RWPE1 (cell line): ENCODE results near the gene KCNK13.

Experiments
- CTCF ChIA-PET: fragments of 350-600 bp; sonication (Branson Sonifier 250); formaldehyde crosslinking; extraction: SDS; loops from one replicate; lab custom pipeline; 2021; lab: Yijun Ruan, JAX
- POLR2A ChIA-PET: fragments of 400-600 bp; formaldehyde crosslinking; extraction: SDS; loops from one replicate; lab custom pipeline; 2020; ENCODE audit warnings: antibody characterized with exemption; ENCODE audit not compliant: low non-redundant PET; lab: Yijun Ruan, JAX
- DNase-seq: peaks from one replicate; pipeline ENCODE4 v3.0.0; 2012; ENCODE audit warnings: low spot score
- H3K27ac ChIP-seq: fragments of 450-650 bp; 2 replicates; pipeline ENCODE4 v1.5.1; 2017
- CTCF ChIP-seq: fragments of 450-650 bp; conservative IDR thresholded peaks from 2 replicates; pipeline ENCODE4 v1.5.1; 2017; ENCODE audit warnings: low read depth, mild to moderate bottlenecking

Gene KCNK13

GRCh38 chr14:90137807-90138206, 76.0 kb downstream of the KCNK13 start:
- ChIA-PET CTCF (no interaction called here), POLR2A (no interaction called here)
- no peak overlapping the region for H3K27ac ChIP-seq
- no peak for DNase-seq
- no peak for TF ChIP-seq CTCF

- ChIA-PET POLR2A (no interaction called here), CTCF (no interaction called here)
- no peak for TF ChIP-seq CTCF
- no peak for DNase-seq
- H3K27ac ChIP-seq: no peak overlapping the region
These were observed 77.4 kb downstream of the KCNK13 start for GRCh38 chr14:90139199-90139598.

- CTCF ChIA-PET: no interaction called here
- peak; percentile 6 for DNase-seq
- no peak for TF ChIP-seq CTCF
- H3K27ac ChIP-seq: no peak overlapping the region
- POLR2A ChIA-PET: no interaction called here
These were observed 78.6 kb downstream of the KCNK13 start for GRCh38 chr14:90140298-90140955.

GRCh38 chr14:90140956-90141316, 79.1 kb downstream of the KCNK13 start:
- ChIA-PET CTCF (no interaction called here), POLR2A (no interaction called here)
- no peak for DNase-seq
- H3K27ac ChIP-seq: no peak overlapping the region
- TF ChIP-seq CTCF: no peak

- no peak for TF ChIP-seq CTCF
- no peak for DNase-seq
- ChIA-PET CTCF (no interaction called here), POLR2A (no interaction called here)
- no peak overlapping the region for H3K27ac ChIP-seq
These were observed 91.6 kb downstream of the KCNK13 start for GRCh38 chr14:90153429-90153828.

GRCh38 chr14:90154110-90154509, 92.3 kb downstream of the KCNK13 start:
- TF ChIP-seq CTCF: no peak
- DNase-seq: no peak
- no peak overlapping the region for H3K27ac ChIP-seq
- POLR2A ChIA-PET: no interaction called here
- CTCF ChIA-PET: no interaction called here
